Lung (tissue), 12 donors: ENCODE data around the gene GRIK1. TPM values are rescaled to one million over a fixed set of nuclear protein-coding genes. Genes with fewer than 3 reads are reported as not detected.
A peak's percentile ranks its signal among the peaks of the same experiment; 100 is the strongest.

Source experiments
- ATAC-seq: fragments of 200-7000 bp; cut with Tn5 transposase; one replicate; pipeline ENCODE4 v1.9.1; 2020; ENCODE audit warnings: moderate number of reproducible peaks; ENCODE audit not compliant: insufficient read depth, low FRiP score
- DNase-seq, 3 donors: peaks; one replicate each; pipeline ENCODE4 v3.0.0-alpha.2; 2013 to 2017
- H3K27ac ChIP-seq, 2 donors: one replicate each; pipeline ENCODE4 v1.5.1; 2013; ENCODE audit warnings: mild to moderate bottlenecking in 2 of 2, moderate library complexity in 2 of 2, control low read depth in 1 of 2, inconsistent platforms in 1 of 2, low read depth in 1 of 2, low read length in 1 of 2
- H3K27me3 ChIP-seq, 3 donors: one replicate each; pipeline ENCODE4 v1.5.1; 2013; ENCODE audit warnings: low read length in 2 of 3; ENCODE audit not compliant: control insufficient read depth in 3 of 3, insufficient read depth in 3 of 3
- H3K36me3 ChIP-seq, 4 donors: one replicate each; pipeline ENCODE4 v1.5.1; 2013; ENCODE audit warnings: low read length in 4 of 4, mild to moderate bottlenecking in 1 of 4, moderate library complexity in 1 of 4; ENCODE audit not compliant: control insufficient read depth in 4 of 4, insufficient read depth in 4 of 4
- H3K4me1 ChIP-seq, 5 donors: one replicate each; pipeline ENCODE4 v1.5.1; 2013; ENCODE audit warnings: low read length in 5 of 5, mild to moderate bottlenecking in 2 of 5, moderate library complexity in 1 of 5; ENCODE audit not compliant: control insufficient read depth in 5 of 5, insufficient read depth in 5 of 5
- H3K4me3 ChIP-seq: one replicate; pipeline ENCODE4 v1.5.1; 2013; ENCODE audit warnings: mild to moderate bottlenecking, control low read depth, moderate library complexity
- H3K9ac ChIP-seq, 2 donors: one replicate each; pipeline ENCODE4 v1.5.1; 2013; ENCODE audit warnings: low read length in 2 of 2, control low read depth in 1 of 2; ENCODE audit not compliant: insufficient read depth in 1 of 2
- H3K9me3 ChIP-seq, 4 donors: one replicate each; pipeline ENCODE4 v1.5.1; 2013; ENCODE audit warnings: low read length in 3 of 4, mild to moderate bottlenecking in 1 of 4, moderate library complexity in 1 of 4; ENCODE audit not compliant: control insufficient read depth in 4 of 4, insufficient read depth in 3 of 4
- WGBS, 2 donors: extraction: QIAGEN DNeasy Blood & Tissue Kit; methylation state at CpG; one replicate each; pipeline ENCODE4 v1.1.7; 2013; 5-methylcytosine and 5-hydroxymethylcytosine counted together
- polyA plus RNA-seq, 2 donors: library from polyadenylated mRNA; stranded (reverse); fragments of 200-250 nt; gene quantifications; one replicate each; pipeline ENCODE4 v1.2.1, GENCODE V29; 2013
- total RNA-seq, 2 donors: library from RNA; depleted of rRNA in 1 of 2; stranded (reverse); fragments of >200 nt in 1 of 2; gene quantifications; one replicate each; pipeline ENCODE4 v1.2.1, GENCODE V29; 2014 to 2021
- TF ChIP-seq, protein P1 (sequence below): IDR thresholded peaks from 2 replicates; pipeline ENCODE4 v1.5.1; 2012; ENCODE audit warnings: mild to moderate bottlenecking; ENCODE audit errors: control extremely low read depth, extremely low read depth
- donor health status: control.
- donor health status: control.
- donor health status: Bipolar disorder and iron deficiency.
- donor health status: healthy.
- donor health status: DM: yes; HTN: yes; CAD: no.

Gene GRIK1
- total and polyA plus RNA-seq, 4 donors: 0.26 TPM; not detected in 3

DNA sequence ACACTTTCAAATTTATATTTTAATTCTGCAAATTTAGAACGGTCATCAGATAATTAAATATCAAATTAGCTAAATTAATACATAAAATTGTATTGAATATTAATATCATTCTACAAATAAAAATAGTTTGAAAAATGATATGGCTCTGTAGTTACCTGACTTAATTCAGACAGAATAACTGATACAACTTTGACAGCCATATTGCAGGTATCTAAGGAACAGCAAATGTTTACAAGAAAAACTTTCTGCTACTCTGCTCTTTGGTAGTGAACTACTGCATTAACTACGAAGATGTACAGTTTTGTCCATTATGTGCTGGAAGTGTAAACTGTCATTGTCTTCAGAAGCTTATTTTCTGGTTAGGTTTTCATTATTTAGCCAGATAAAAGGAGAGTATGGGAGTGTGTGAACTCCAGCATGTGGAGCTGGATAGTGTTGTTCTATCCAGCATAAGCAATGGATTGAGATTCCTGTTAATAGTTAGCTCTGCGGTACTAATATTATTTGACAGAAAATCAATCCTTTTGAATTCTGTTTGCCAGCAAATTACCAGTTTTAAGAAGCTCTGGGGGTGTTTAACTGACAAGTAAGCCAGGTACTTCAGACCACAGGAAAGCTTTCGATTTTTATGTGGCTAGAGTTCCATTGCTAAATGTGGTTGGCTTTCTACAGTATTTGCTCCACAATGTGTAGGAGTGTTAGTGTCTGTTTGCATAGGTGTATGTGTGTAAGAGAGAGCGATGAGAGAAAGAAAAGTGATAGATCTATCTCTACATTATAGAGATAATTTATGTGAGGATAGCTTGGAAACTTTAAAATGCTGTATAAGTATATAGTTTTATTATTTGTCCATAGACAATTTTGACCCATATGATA, 247.9 kb downstream of the GRIK1 start:
- Histone ChIP-seq H3K9ac (no peak overlapping the region), H3K4me1 (no peaks in the 10 kb centered on the region), H3K27ac (no peak overlapping the region), H3K36me3 (no peaks in the 10 kb centered on the region), H3K4me3 (no peak overlapping the region), H3K27me3 (no peaks in the 10 kb centered on the region), H3K9me3 (no peaks in the 10 kb centered on the region)
- WGBS, 2 donors: 76 to 80% methylated on average over 5 of the region's 5 CpGs
- no peak for DNase-seq
- no peak for ATAC-seq
- TF ChIP-seq, protein P1, sequence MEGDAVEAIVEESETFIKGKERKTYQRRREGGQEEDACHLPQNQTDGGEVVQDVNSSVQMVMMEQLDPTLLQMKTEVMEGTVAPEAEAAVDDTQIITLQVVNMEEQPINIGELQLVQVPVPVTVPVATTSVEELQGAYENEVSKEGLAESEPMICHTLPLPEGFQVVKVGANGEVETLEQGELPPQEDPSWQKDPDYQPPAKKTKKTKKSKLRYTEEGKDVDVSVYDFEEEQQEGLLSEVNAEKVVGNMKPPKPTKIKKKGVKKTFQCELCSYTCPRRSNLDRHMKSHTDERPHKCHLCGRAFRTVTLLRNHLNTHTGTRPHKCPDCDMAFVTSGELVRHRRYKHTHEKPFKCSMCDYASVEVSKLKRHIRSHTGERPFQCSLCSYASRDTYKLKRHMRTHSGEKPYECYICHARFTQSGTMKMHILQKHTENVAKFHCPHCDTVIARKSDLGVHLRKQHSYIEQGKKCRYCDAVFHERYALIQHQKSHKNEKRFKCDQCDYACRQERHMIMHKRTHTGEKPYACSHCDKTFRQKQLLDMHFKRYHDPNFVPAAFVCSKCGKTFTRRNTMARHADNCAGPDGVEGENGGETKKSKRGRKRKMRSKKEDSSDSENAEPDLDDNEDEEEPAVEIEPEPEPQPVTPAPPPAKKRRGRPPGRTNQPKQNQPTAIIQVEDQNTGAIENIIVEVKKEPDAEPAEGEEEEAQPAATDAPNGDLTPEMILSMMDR: no peak

DNA sequence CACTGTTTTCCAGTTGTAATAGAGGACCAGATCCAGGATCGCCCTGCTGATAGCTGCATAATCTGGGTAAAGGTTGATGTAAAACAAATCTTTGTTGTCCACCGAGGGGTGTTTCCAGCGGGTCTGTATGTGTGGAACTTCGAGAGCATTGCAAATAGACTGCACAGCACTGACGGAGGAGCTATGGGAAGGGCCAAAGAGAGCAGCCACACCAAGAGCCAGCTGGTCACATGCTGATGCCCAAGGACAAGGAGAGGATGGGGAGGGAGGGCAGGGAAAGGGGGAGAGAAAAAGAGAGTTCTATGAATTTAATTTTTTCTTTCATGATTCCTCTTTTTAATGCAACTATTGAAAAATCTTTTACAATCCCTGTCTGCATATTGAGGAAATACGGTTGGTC, 250.0 kb downstream of the GRIK1 start:
- Histone ChIP-seq H3K4me1 (no peaks in the 10 kb centered on the region), H3K36me3 (no peaks in the 10 kb centered on the region), H3K27me3 (no peaks in the 10 kb centered on the region), H3K9me3 (peaks cover 0 to 2% (median 0%) of the 10 kb centered on the region in 4 donors), H3K27ac (no peak overlapping the region), H3K4me3 (no peak overlapping the region), H3K9ac (no peak overlapping the region)
- TF ChIP-seq, protein P1: no peak
- WGBS, 2 donors: 72 to 76% methylated on average over 6 of the region's 6 CpGs
- DNase-seq (peak in 1 of 3 donors; percentile 4), ATAC-seq (no peak)

DNA sequence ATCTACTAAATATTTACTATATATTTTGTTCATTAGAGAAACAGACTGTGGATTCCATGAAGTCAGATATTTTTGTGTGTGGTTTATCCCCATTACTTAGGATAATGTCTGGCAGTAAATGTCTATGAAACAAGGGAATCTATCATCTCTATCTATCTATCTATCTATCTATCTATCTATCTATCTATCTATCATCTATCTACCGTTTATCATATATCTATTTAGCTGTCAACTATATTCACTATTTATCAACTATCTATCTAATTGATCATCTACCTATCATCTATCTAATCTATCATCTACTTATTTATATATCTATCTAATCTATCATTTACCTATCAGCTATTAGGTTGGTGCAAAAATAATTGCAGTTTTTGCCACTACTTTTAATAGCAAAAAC, 255.7 kb downstream of the GRIK1 start:
- Histone ChIP-seq H3K4me3 (no peak overlapping the region), H3K9me3 (peaks cover 0 to 4% (median 0%) of the 10 kb centered on the region in 4 donors), H3K27me3 (no peaks in the 10 kb centered on the region), H3K9ac (no peak overlapping the region), H3K4me1 (no peaks in the 10 kb centered on the region), H3K27ac (no peak overlapping the region), H3K36me3 (no peaks in the 10 kb centered on the region)
- TF ChIP-seq, protein P1: no peak
- ATAC-seq (no peak), DNase-seq (no peak)
- 88 to 100% methylated on average over 1 of the region's 1 CpG for WGBS, 2 donors
